GM12878 (cell line): ENCODE measurements around the gene ANKRD44.

Experiments
- BHLHE40 ChIP-seq, 2 experiments: fragments of 450-650 bp in 1 of 2; IDR thresholded peaks; 2 replicates each; pipeline ENCODE4 v1.6.1; 2011 to 2017; ENCODE audit warnings: low read depth in 2 of 2, borderline replicate concordance in 1 of 2, improper control_type of control experiment in 1 of 2, low read length in 1 of 2, mild to moderate bottlenecking in 1 of 2
- CBX5 ChIP-seq: sonication (generic); IDR thresholded peaks from 2 replicates; pipeline ENCODE4 v1.6.1; 2016; ENCODE audit warnings: low read depth, moderate library complexity, mild to moderate bottlenecking, inconsistent platforms
- EP300 ChIP-seq, 2 experiments: fragments of 150-350 bp in 1 of 2; IDR thresholded peaks; 2 replicates each; pipeline ENCODE4 v1.6.1; 2011 to 2012; ENCODE audit warnings: low read depth in 2 of 2, low read length in 2 of 2, borderline replicate concordance in 1 of 2, improper control_type of control experiment in 1 of 2, inconsistent platforms in 1 of 2; ENCODE audit not compliant: control insufficient read depth in 1 of 2
- ETV6 ChIP-seq, 2 experiments: fragments of 450-650 bp in 1 of 2; IDR thresholded peaks in 1 of 2; conservative IDR thresholded peaks in 1 of 2; 2 replicates each; pipeline ENCODE4 v1.6.1; 2014; ENCODE audit warnings: antibody characterized with exemption in 1 of 2, borderline replicate concordance in 1 of 2, low read depth in 1 of 2, mild to moderate bottlenecking in 1 of 2, moderate library complexity in 1 of 2
- GABPA ChIP-seq: IDR thresholded peaks from 2 replicates; pipeline ENCODE4 v1.6.1; 2014; ENCODE audit warnings: antibody characterized with exemption, low read depth, mild to moderate bottlenecking, inconsistent platforms
- MXI1 ChIP-seq: fragments of 150-350 bp; IDR thresholded peaks from 2 replicates; pipeline ENCODE4 v1.6.1; 2011; ENCODE audit warnings: low read depth, mild to moderate bottlenecking, inconsistent platforms, low read length, improper control_type of control experiment
- NKRF ChIP-seq: fragments of 450-650 bp; conservative IDR thresholded peaks from 2 replicates; pipeline ENCODE4 v1.6.1; 2017; ENCODE audit warnings: mild to moderate bottlenecking, moderate library complexity
- PML ChIP-seq: IDR thresholded peaks from 2 replicates; pipeline ENCODE4 v1.6.1; 2012; ENCODE audit warnings: low read length, inconsistent platforms
- POLR2A ChIP-seq: IDR thresholded peaks from 2 replicates; pipeline ENCODE4 v1.6.1; 2011; ENCODE audit warnings: low read depth, mild to moderate bottlenecking, low read length
- SUZ12 ChIP-seq: fragments of 200-600 bp; sonication (generic); IDR thresholded peaks from one replicate; pipeline ENCODE4 v1.6.1; 2018; ENCODE audit warnings: antibody characterized with exemption, mild to moderate bottlenecking; ENCODE audit not compliant: unreplicated experiment
- TF ChIP-seq, protein P1 (sequence below): IDR thresholded peaks from 2 replicates; pipeline ENCODE4 v1.6.1; 2012; ENCODE audit warnings: mild to moderate bottlenecking, low read depth, low read length
- TF ChIP-seq, protein P2 (sequence below), 3 experiments: IDR thresholded peaks in 2 of 3; conservative IDR thresholded peaks in 1 of 3; 2 replicates each; pipeline ENCODE4 v1.5.1; 2011; ENCODE audit warnings: low read depth in 3 of 3, low read length in 3 of 3, mild to moderate bottlenecking in 3 of 3, control low read depth in 2 of 3, moderate library complexity in 2 of 3, inconsistent platforms in 1 of 3, mixed read lengths in 1 of 3; ENCODE audit not compliant: control insufficient read depth in 2 of 3, insufficient read depth in 1 of 3; ENCODE audit errors: extremely low read depth in 1 of 3
- TF ChIP-seq, protein P3 (sequence below): IDR thresholded peaks from 2 replicates; pipeline ENCODE4 v1.6.1; 2012; ENCODE audit warnings: low read length, inconsistent platforms

- TF ChIP-seq BHLHE40 (IDR thresholded peaks at IDR 0.05; ENCODE audit: borderline replicate concordance in 1 of 2, low read depth in 2 of 2, low read length in 1 of 2) (no peak), EP300 (IDR thresholded peaks at IDR 0.05; ENCODE audit: borderline replicate concordance in 1 of 2, control insufficient read depth in 1 of 2, low read depth in 2 of 2, low read length in 2 of 2) (no peak), MXI1 (no peak), NKRF (no peak), GABPA (no peak), SUZ12 (no peak), ETV6 (conservative IDR thresholded peaks at IDR 0.05 in 1 of 2, IDR thresholded peaks at IDR 0.05 in 1 of 2; ENCODE audit: borderline replicate concordance in 1 of 2, low read depth in 1 of 2) (no peak), CBX5 (no peak), POLR2A (no peak), PML (no peak)
- TF ChIP-seq, protein P1, sequence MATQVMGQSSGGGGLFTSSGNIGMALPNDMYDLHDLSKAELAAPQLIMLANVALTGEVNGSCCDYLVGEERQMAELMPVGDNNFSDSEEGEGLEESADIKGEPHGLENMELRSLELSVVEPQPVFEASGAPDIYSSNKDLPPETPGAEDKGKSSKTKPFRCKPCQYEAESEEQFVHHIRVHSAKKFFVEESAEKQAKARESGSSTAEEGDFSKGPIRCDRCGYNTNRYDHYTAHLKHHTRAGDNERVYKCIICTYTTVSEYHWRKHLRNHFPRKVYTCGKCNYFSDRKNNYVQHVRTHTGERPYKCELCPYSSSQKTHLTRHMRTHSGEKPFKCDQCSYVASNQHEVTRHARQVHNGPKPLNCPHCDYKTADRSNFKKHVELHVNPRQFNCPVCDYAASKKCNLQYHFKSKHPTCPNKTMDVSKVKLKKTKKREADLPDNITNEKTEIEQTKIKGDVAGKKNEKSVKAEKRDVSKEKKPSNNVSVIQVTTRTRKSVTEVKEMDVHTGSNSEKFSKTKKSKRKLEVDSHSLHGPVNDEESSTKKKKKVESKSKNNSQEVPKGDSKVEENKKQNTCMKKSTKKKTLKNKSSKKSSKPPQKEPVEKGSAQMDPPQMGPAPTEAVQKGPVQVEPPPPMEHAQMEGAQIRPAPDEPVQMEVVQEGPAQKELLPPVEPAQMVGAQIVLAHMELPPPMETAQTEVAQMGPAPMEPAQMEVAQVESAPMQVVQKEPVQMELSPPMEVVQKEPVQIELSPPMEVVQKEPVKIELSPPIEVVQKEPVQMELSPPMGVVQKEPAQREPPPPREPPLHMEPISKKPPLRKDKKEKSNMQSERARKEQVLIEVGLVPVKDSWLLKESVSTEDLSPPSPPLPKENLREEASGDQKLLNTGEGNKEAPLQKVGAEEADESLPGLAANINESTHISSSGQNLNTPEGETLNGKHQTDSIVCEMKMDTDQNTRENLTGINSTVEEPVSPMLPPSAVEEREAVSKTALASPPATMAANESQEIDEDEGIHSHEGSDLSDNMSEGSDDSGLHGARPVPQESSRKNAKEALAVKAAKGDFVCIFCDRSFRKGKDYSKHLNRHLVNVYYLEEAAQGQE: no peak
- TF ChIP-seq, protein P2, sequence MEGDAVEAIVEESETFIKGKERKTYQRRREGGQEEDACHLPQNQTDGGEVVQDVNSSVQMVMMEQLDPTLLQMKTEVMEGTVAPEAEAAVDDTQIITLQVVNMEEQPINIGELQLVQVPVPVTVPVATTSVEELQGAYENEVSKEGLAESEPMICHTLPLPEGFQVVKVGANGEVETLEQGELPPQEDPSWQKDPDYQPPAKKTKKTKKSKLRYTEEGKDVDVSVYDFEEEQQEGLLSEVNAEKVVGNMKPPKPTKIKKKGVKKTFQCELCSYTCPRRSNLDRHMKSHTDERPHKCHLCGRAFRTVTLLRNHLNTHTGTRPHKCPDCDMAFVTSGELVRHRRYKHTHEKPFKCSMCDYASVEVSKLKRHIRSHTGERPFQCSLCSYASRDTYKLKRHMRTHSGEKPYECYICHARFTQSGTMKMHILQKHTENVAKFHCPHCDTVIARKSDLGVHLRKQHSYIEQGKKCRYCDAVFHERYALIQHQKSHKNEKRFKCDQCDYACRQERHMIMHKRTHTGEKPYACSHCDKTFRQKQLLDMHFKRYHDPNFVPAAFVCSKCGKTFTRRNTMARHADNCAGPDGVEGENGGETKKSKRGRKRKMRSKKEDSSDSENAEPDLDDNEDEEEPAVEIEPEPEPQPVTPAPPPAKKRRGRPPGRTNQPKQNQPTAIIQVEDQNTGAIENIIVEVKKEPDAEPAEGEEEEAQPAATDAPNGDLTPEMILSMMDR (IDR thresholded peaks at IDR 0.05 in 2 of 3, conservative IDR thresholded peaks at IDR 0.05 in 1 of 3; ENCODE audit: control insufficient read depth in 2 of 3, extremely low read depth in 1 of 3, insufficient read depth in 1 of 3, low read depth in 3 of 3, low read length in 3 of 3): no peak
- TF ChIP-seq, protein P3, sequence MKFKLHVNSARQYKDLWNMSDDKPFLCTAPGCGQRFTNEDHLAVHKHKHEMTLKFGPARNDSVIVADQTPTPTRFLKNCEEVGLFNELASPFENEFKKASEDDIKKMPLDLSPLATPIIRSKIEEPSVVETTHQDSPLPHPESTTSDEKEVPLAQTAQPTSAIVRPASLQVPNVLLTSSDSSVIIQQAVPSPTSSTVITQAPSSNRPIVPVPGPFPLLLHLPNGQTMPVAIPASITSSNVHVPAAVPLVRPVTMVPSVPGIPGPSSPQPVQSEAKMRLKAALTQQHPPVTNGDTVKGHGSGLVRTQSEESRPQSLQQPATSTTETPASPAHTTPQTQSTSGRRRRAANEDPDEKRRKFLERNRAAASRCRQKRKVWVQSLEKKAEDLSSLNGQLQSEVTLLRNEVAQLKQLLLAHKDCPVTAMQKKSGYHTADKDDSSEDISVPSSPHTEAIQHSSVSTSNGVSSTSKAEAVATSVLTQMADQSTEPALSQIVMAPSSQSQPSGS: no peak
These were observed 324.9 kb downstream of the ANKRD44 start for GRCh38 chr2:196985511-196986183.
